GM18861 (cell line): ENCODE measurements around the gene PAPSS2.

Experiments used
- ATAC-seq: cut with Tn5 transposase; IDR thresholded peaks from one replicate; pipeline ENCODE4 v1.9.1; 2021; ENCODE audit not compliant: unreplicated experiment

PAPSS2 gene

DNA sequence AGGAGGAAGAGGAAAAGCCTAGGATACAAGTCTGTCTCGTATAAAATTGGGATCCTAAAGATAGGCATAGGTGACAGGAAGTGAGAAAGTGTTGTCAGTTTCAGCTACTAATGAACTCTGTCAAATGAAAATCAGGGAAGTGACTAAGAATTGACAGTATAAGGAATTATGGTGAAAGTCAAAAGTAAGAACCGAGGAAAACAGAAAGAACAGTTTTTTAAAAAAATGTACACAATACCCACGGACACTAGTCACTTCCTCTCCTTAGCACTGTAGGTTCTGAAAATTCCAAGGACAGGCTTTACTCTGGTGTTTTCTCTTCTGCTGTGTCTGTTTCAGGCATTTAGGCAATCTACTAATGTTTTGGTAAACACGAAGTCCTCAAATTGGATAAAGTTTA lies 116.1 kb downstream of the PAPSS2 start:
- ATAC-seq: no peak

DNA sequence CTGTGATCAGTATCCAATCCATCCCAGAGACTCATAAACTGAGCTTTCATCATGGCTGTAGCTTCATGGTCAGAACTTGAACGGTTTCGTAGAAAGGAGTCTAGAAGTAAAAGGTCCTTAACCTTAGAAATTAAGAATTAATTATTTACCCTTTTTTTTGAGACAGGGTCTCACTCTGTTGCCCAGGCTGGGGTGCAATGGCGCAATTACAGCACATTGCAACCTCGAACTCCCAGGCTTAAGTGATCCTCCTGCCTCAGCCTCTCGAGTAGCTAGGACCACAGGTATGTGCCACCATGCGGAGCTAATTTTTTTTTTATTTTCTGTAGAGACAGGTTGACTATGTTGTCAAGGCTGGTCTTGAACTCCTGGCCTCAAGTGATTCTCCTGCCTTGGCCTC lies 116.7 kb downstream of the PAPSS2 start:
- ATAC-seq: no peak

DNA sequence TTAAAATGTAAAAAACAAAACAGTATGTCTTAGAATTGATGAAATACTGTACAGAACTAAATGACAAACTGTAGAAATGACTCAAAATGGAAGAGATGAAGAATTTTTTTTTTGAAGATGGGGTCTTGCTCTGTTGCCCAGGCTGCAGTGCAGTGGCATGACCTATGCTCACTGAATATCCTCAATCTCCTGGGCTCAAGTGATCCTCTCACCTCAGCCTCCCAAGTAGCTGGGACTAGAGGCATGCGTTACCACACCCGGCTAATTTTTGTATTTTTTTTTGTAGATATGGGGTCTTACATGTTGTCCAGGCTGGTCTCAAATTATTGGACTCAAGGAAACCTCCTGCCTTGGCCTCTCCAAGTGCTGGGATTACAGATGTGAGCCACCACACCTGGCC lies 121.9 kb downstream of the PAPSS2 start:
- ATAC-seq: no peak

DNA sequence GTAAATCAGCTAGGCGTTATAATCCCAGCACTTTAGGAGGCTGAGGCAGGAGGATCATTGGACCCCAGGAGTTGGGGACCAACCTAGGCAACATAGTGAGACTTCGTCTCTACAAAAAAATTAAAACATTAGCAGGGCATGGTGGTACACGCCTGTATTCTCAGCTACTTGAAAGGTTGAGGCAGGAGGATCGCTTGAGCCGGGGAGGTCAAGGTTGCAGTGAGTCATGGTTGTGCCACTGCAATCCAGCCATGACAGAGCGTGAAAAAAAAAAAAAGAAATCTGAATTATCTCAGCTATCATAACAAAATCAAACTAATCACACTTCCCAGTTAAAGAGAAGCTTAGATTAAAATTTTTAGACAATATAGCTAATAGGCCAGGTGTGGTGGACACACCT lies 123.0 kb downstream of the PAPSS2 start:
- no peak for ATAC-seq

DNA sequence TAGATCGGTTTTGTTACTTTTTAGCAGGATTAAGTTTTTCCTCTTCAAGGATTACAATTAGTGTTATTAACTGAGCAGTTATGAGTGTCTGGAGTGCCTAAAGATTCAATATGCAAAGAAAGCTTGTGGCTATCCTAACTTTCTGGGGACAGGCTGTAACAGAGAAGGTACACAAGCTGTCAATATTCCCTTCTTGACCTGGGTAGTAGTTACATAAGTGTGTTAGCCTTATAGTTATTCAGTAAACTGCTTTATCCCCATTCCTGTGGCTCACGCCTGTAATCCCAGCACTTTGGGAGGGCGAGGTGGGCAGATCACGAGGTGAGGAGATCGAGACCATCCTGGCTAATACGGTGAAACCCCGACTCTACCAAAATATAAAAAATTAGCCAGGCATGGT lies 126.7 kb downstream of the PAPSS2 start:
- no peak for ATAC-seq

DNA sequence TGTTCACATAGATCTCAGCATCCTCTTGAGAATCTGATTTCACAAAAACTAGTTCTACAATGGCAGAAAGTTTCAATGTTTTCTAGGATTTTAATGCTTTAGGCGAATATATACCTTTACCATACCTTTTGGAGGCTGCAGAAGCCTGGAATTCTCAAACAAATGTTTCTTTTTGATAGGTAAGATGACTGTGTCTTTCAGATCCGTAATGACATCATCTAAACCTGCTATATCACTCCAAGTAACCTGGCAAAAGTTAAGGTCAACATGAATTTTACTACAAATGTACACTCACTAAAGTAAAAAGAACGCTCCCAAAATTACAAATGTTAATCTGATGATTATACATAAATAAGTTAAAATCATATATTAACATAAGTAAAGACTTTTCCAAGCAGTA lies 130.5 kb downstream of the PAPSS2 start:
- no peak for ATAC-seq

DNA sequence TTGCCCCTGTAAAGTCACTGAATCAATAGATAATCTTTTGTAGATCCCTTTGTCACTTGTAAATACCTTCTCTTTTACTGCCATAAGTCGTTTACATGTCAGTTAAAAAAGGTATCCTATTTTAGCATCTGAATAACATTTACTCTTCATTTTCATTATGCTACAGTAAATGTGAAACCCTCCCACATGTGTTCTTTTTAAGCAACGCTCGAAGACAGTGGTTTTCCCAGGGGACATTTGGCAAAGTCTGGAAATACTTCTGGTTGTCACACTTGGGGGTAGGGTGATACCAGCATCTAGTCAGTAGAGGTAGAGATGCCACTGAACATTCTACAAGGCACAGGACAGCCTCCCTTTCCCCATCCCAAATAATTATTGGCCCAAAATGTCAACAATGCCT lies 134.6 kb downstream of the PAPSS2 start:
- ATAC-seq: no peak
